NCI-H82 treated with DMSO at 0.1 percent for 48 hours (cell line): Measurements from ENCODE around the gene ADRB2.

Experiments used
- DNase-seq: peaks from one replicate; lab custom pipeline; 2025; ENCODE audit not compliant: unreplicated experiment; lab: John Stamatoyannopoulos, UW

ADRB2 gene

DNA sequence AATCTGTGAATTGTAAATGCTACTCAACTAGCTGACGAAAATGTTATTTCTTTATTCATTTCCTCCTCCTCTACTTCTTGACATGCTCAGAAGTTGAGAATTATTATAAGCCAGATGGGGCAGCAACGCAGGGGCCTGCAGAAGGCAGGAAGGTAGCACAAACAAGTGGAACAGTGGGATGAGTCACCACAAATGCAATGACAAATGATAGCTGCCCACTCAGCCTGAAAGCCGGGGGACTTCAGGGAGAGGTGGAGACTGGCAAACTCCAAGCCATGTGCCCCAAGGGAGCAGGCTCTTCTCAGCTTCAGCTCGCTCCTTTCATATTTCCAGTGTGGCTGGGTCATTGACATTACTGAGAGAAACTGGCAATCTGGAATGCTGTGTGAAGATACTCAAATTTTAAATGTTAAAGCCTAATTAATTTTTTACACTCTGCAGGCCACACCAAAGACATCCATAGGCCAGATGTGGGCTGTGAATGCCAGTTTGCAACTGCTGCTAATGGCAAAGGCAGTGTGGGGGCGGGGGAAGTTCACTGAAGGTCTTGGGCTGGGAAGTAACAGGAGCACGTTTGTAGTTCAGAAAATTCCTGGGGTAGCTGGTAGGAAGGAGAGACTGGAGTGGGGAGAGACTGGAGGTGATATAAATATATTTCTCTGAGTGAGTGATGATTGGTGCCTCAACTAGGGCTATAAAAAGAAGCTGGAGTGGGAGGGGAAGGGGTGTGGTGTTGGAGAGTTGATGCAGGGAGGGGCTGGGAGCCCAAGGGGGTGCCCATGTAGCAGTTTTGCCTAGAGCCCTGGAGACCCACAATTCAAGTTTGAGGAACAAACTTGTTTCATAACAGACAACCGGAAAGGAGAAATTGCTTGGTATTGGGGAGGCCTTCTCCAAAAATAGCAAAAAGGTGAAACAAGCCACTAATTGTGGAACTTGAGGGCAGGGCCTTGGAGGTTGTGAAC is 20.8 kb upstream of the ADRB2 start:
- DNase-seq = no peak

GRCh38 chr5:148806520-148806931 is 19.9 kb upstream of the ADRB2 start:
- DNase-seq = no peak

GRCh38 chr5:148807851-148808250 is 18.6 kb upstream of the ADRB2 start:
- no peak for DNase-seq

- peak; percentile 51 for DNase-seq
Observed at GRCh38 chr5:148808864-148809642, 17.4 kb upstream of the ADRB2 start.

DNA sequence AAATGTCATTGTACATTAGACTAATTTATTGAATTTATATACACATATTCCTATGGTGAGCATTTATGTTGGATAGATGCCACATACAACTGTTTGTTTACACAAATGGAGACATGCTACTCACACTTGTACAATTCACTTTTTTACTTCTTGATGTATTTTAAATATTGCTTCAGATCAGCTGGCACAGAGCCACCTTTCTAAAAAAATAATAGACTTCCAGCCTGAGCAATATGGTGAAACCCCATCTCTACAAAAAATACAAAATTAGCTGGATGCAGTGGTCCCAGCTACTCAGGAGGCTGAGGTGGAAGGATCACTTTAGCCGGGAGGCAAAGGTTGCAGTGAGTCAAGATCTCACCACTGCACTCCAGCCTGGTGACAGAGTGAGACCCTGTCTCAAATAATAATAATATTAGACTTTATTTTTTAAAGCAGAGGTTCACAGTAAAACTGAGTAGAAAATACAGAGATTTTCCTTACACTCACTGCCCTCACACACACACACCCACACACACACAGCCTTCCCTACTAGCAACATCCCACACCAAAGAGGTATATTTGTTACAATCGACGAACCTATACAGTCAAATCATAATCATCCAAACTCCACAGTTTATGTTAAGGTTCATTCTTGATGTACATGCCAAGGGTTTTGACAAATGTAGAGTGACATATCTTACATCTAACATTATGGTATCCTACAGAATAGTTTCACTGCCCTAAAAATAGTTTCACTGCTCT is 16.5 kb upstream of the ADRB2 start:
- no peak for DNase-seq

GRCh38 chr5:148810823-148811222 is 15.6 kb upstream of the ADRB2 start:
- DNase-seq = no peak

GRCh38 chr5:148811756-148812155 is 14.7 kb upstream of the ADRB2 start:
- no peak for DNase-seq

- no peak for DNase-seq
Observed at GRCh38 chr5:148815086-148815485, 11.3 kb upstream of the ADRB2 start.

GRCh38 chr5:148815578-148815977 is 10.8 kb upstream of the ADRB2 start:
- DNase-seq = no peak

- DNase-seq = no peak
Observed at GRCh38 chr5:148816357-148816756, 10.1 kb upstream of the ADRB2 start.

GRCh38 chr5:148816782-148817181 is 9.6 kb upstream of the ADRB2 start:
- DNase-seq = no peak

GRCh38 chr5:148817606-148818005 is 8.8 kb upstream of the ADRB2 start:
- DNase-seq = no peak

DNA sequence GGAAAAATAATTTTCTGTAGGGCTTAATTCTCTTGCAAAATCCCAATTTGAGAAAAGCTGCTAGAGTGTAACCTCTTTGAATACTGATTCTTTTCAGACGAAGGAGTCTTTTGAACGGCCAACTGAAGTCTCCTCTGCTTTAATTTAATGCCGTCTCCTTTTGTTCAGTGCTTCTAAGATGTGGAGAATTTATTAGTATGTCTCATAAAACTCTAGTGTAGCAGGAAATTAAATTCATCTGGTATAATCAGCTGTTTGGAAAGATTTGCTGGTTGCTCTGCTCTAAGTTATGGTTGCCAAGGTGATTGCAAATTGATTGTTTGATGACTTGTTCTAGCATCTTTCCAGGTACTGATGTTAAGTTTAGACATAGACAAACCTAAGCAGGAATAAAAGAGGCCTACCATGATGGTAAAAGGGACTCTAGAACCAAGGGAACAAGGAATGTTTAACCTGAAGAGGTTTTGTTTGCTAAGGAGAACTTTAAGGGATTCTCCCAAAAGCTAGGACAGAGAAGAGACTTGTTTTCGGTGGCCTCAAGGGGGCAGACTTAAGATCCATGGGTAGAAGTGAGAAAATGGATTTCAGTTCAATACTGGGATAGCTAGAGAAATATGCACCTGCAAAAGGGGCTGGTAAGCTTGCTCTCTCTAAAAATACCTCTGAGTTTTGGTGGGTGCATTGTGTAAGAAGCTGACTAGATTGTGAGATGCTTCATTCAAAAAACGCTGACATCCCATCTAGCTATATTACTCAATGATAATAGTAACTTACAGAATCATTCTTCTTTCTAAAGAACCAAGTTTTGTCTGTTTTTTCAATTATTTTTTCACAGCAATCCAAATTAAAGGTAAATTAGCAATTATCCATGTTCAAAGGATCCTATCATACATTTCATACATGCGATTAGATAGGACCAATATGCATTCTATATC is 5.7 kb upstream of the ADRB2 start:
- DNase-seq = peak; percentile 3

- DNase-seq = no peak
Observed at GRCh38 chr5:148823871-148824270, 2.5 kb upstream of the ADRB2 start.

DNA sequence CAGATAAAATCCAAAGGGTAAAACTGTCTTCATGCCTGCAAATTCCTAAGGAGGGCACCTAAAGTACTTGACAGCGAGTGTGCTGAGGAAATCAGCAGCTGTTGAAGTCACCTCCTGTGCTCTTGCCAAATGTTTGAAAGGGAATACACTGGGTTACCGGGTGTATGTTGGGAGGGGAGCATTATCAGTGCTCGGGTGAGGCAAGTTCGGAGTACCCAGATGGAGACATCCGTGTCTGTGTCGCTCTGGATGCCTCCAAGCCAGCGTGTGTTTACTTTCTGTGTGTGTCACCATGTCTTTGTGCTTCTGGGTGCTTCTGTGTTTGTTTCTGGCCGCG is 727 bp upstream of the ADRB2 start:
- DNase-seq = no peak

DNA sequence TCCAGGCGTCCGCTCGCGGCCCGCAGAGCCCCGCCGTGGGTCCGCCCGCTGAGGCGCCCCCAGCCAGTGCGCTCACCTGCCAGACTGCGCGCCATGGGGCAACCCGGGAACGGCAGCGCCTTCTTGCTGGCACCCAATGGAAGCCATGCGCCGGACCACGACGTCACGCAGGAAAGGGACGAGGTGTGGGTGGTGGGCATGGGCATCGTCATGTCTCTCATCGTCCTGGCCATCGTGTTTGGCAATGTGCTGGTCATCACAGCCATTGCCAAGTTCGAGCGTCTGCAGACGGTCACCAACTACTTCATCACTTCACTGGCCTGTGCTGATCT is 294 bp downstream of the ADRB2 start:
- no peak for DNase-seq

DNA sequence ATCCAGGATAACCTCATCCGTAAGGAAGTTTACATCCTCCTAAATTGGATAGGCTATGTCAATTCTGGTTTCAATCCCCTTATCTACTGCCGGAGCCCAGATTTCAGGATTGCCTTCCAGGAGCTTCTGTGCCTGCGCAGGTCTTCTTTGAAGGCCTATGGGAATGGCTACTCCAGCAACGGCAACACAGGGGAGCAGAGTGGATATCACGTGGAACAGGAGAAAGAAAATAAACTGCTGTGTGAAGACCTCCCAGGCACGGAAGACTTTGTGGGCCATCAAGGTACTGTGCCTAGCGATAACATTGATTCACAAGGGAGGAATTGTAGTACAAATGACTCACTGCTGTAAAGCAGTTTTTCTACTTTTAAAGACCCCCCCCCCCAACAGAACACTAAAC is 1.3 kb downstream of the ADRB2 start:
- no peak for DNase-seq

DNA sequence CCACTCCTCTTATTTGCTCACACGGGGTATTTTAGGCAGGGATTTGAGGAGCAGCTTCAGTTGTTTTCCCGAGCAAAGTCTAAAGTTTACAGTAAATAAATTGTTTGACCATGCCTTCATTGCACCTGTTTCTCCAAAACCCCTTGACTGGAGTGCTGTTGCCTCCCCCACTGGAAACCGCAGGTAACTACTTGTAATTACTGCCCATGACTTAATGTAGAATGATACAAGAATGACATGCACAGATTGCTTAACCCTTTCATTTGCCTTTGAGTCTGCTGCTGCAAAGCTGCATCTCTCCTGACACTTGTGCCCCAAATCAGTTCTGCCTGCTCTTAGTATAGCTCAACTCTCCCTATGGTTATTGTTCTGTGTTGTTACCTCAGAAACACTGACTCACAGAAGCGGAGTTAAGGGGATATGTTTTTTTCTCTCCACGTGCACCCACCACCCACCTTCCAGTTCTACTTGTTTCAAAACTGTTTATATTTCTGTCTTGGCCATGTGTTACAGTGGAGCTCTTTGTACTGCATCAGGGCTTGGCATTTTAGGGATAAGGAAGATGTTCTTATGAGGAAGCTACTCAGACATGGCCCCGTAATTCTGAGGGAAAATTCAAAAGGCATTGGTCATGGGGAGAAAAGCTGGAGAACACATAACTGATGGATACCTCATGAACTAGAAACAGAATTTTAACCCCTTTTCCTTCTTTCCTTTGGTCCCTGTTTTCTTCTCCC is 2.3 kb downstream of the ADRB2 start:
- no peak for DNase-seq

DNA sequence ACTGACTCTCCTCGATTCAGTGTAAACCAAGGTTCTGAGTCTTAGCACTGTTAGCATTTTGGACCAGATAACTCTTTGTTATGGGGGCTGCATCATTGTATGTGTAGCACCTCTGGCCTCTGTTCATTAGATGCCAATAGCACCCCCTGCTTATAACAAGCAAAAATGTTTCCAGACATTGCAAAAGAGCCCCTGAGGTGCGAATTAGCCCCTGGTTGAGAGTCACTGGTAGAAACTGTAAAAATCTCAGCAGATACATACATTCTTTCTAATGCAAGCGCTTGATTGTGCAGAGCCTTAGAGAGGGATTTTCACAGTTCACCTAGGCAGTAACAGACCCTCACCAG is 2.8 kb downstream of the ADRB2 start:
- DNase-seq = no peak

DNA sequence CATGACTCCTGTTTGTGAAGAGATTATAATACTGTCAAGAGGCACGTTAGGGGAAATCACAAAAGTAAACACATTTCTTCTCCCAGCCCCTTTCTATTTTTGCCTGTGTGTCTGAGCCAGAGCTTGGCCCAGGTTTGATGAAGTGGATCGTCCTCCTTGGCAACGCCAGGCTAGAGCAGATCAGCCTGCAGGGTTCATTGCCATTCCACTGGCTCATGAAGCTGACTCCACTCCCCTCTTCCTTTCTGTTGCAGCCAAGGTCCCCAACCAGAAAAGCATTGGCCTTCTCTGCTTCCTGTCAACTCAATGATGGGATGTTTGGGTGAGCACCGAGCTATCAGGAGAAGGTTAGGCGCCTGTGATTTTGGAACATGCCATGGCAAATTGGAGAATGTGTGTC is 3.3 kb downstream of the ADRB2 start:
- no peak for DNase-seq
